ENCODE results near the gene NEMP1. TPM values are rescaled to one million over a fixed set of nuclear protein-coding genes. Genes with fewer than 3 reads are reported as not detected.

NEMP1 gene
- total RNA-seq, 4 donors from 2014 or later: 4.6 to 11.6 (median 5.7) TPM

- TF ChIP-seq POLR2A (IDR thresholded peaks at IDR 0.05): no peak
- TF ChIP-seq CTCF (IDR thresholded peaks at IDR 0.05): no peak
- Histone ChIP-seq H3K27me3 (no peaks in the 10 kb centered on the region), H3K36me3 (peaks cover 0 to 89% (median 0%) of the 10 kb centered on the region in 3 donors), H3K9me3 (no peaks in the 10 kb centered on the region), H3K27ac (no peak overlapping the region), H3K4me1 (no peaks in the 10 kb centered on the region), H3K4me3 (no peak overlapping the region)
- no peak for DNase-seq
Observed at GRCh38 chr12:57040750-57041149, 37.8 kb downstream of the NEMP1 start.

GRCh38 chr12:57040211-57040610, 38.4 kb downstream of the NEMP1 start:
- no peak overlapping the region for H3K27ac ChIP-seq
- H3K27me3 ChIP-seq: no peaks in the 10 kb centered on the region
- no peaks in the 10 kb centered on the region for H3K4me1 ChIP-seq
- TF ChIP-seq CTCF (IDR thresholded peaks at IDR 0.05) (no peak), POLR2A (IDR thresholded peaks at IDR 0.05) (no peak)
- no peak overlapping the region for H3K4me3 ChIP-seq
- DNase-seq: no peak
- H3K9me3 ChIP-seq: no peaks in the 10 kb centered on the region
- peaks cover 0 to 90% (median 0%) of the 10 kb centered on the region in 3 donors for H3K36me3 ChIP-seq

- DNase-seq: no peak
- no peak overlapping the region for H3K4me3 ChIP-seq
- H3K27me3 ChIP-seq: no peaks in the 10 kb centered on the region
- no peak for TF ChIP-seq CTCF (IDR thresholded peaks at IDR 0.05)
- no peak for TF ChIP-seq POLR2A (IDR thresholded peaks at IDR 0.05)
- no peak overlapping the region for H3K27ac ChIP-seq
- no peaks in the 10 kb centered on the region for H3K9me3 ChIP-seq
- no peaks in the 10 kb centered on the region for H3K4me1 ChIP-seq
- peaks cover 0 to 88% (median 0%) of the 10 kb centered on the region in 3 donors for H3K36me3 ChIP-seq
Observed at GRCh38 chr12:57039016-57039798, 39.4 kb downstream of the NEMP1 start.

- Histone ChIP-seq H3K27me3 (no peaks in the 10 kb centered on the region), H3K27ac (no peak overlapping the region), H3K4me3 (no peak overlapping the region), H3K36me3 (peaks cover 0 to 81% (median 0%) of the 10 kb centered on the region in 3 donors), H3K4me1 (no peaks in the 10 kb centered on the region), H3K9me3 (no peaks in the 10 kb centered on the region)
- no peak for DNase-seq
- TF ChIP-seq CTCF (IDR thresholded peaks at IDR 0.05): no peak
- TF ChIP-seq POLR2A (IDR thresholded peaks at IDR 0.05): no peak
Observed at GRCh38 chr12:57037264-57037663, 41.3 kb downstream of the NEMP1 start.

- Histone ChIP-seq H3K27me3 (no peaks in the 10 kb centered on the region), H3K36me3 (peaks cover 0 to 84% (median 0%) of the 10 kb centered on the region in 3 donors), H3K27ac (no peak overlapping the region), H3K9me3 (no peaks in the 10 kb centered on the region), H3K4me3 (no peak overlapping the region), H3K4me1 (no peaks in the 10 kb centered on the region)
- TF ChIP-seq CTCF (IDR thresholded peaks at IDR 0.05) (no peak), POLR2A (IDR thresholded peaks at IDR 0.05) (no peak)
- no peak for DNase-seq
Observed at GRCh38 chr12:57033431-57033830, 45.2 kb downstream of the NEMP1 start.
